SH-SY5Y (cell line): ENCODE results near the gene TIAM2.

ENCODE experiments used
- GATA2 ChIP-seq: IDR thresholded peaks from 2 replicates; pipeline ENCODE4 v1.6.1; 2011; ENCODE audit warnings: mild to moderate bottlenecking, low read depth, low read length
- GATA3 ChIP-seq: IDR thresholded peaks from 2 replicates; pipeline ENCODE4 v1.6.1; 2011; ENCODE audit warnings: low read depth, mild to moderate bottlenecking, low read length, moderate library complexity

The TIAM2 gene

DNA sequence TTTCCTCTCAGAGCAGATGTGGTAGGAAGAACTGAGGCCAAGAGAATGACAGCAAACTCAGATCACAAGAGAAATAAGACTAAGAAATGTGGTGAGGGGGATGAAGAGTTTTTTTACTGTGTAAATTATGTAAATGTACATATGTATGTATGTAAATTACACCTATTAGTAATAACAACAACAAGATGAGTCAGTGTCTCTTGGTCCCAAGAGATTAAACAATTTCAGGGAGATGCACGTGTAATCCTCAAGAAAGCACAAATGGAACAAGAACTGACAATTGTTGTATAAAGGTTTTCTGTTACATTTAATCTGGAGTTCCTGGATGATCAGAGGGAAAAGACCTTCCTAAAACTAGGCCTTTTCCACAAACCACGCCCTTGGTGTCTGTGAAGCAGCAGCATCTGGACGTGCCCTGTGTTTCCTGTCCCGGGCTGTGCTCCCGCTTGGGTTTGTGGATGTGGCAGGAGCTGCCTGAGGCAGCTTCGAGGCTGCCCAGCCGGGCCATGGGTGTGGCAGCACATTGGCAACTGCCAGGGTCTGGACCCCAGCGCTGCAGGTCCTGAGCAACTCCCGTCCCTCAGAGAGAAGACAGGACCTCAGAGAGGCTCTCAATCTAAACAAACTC, 269.7 kb downstream of the TIAM2 start:
- TF ChIP-seq GATA2 = no peak
- TF ChIP-seq GATA3 = no peak

DNA sequence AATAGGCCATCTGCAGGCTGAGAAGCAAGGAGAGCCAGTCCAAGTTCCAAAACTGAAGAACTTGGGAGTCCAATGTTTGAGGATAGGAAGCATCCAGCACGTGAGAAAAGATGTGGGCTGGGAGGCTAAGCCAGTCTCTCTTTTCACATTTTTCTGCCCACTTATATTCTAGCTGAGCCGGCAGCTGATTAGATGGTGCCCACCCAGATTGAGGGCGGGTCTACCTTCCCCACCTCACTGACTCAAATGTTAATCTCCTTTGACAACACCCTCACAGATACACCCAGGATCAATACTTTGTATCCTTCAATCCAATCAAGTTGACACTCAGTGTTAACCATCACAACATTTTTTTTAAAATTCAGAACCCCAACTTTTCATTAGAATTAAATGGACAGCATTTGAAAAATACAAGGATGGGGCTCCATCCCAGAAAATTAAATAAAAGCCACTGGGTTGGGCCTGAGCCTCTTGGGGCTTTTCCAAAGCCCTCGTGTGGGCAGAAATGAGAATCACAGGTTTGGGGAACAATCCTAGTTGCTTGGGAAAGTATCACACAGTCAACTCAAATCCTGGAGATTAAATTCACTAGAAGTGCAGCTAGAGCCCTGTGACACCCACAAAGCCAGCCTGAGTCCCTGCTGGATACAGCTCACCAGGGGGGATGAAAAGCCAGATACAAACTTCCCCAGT, 270.9 kb downstream of the TIAM2 start:
- no peak for TF ChIP-seq GATA2

DNA sequence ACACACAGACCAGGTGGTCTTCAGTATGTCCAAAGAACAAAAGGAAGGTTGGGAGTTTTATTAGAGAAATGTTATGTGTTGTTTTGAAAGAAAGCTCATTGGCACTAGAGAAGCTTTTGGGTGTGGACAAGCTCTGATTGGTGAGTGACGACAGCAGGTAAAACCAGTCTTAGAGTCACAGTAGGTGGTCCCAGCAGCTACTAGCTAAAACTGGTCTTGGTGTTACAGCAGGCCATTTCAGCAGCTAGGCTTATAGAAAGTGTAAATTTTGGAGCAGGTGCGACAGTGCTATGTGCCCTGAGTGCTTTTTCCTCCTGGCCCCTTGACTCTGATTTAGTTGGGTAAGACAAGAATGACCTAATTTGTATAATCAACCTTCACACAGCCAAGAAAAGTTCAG, 272.3 kb downstream of the TIAM2 start:
- TF ChIP-seq GATA2 (no peak), GATA3 (no peak)

DNA sequence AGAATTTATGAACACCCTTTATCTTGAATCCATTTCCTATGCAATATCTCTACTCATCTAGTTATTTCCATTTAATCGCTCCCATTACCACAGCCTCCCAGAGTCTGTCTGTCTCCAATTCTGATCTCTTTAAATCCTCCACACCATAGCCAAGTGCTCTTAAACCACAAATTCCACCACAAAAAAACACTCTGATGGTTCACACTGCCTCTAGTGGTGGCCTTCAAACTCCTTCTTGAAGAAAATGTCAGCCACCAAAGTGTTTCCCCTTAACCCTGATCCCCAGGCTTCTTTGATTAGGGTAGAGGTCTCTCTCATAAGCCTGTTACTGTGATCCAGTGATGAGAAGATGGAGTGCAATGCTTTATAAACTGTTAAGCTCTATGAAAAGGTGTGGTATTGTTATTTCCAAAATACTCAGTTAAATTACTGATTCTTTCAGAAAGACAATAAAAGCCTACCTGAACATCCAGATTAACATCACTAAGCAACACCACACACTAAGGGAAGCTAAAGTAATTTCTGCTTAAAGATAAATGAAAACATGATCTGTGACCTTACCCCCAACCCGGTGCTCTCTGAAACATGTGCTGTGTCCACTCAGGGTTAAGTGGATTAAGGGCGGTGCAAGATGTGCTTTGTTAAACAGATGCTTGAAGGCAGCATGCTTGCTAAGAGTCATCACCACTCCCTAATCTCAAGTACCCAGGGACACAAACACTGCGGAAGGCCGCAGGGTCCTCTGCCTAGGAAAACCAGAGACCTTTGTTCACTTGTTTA, 273.2 kb downstream of the TIAM2 start:
- TF ChIP-seq GATA2 = peak; percentile 38; the same call in 1 of the 2 replicates

DNA sequence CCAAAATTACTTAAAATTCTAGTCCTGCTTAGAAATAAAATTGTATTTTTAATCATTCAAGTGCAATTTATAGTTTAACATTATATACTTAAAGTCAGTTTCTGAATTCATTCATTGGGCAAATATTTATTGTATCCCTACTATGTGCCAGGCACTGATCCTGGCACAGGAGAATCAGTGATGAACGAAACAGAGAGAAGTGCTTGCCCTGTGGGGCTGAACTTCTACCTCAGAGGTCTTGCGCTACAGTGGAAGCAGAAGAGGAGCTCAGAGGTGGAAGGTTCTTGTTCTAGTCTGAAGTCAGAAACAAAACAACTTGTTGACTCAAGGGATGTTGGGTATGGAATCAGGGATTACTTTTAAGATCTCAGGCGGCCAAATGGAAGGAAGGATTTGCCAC, 274.6 kb downstream of the TIAM2 start:
- no peak for TF ChIP-seq GATA3
- no peak for TF ChIP-seq GATA2

DNA sequence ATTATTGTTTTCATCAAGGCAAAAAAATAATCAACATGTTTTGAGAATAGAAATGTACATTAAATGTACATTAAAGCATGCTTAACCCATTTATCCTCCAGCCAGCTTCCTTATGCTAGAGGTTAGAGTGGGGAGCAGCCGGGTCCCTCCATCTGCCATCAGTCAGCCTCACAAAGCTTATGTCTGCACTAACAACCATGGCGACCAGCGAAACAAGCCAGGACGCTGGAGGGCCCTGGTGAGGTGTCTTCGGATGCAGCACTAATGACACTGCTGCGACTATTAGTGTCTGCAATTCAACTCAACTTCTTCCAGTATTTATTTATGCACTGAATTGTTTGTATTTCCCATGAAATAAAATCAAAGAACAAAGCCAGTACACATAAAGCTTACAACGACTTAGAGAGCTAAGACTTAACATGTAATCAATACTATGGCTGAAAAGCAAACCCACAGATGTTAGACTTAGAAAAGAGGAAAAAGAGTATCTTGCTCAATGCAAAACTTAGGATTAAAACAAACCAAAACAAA, 275.5 kb downstream of the TIAM2 start:
- TF ChIP-seq GATA3 (no peak), GATA2 (no peak)

DNA sequence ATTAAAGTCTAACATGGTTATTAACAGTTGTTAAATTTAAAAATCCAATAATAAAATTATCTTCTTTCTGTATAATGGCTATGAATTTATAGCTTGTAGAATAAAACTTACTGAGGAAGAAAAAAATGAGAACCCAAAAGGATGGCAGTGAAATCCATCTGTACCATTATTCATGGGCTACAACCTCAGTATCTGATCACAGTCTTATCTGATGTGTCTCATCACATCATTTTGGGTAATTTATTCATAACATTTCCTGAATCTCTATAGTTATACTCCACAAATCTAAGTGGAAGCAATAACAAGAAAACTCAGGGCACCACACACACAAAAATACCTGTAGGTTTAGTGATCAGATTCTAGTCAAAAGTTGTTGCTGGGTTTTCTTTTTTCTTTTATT, 276.0 kb downstream of the TIAM2 start:
- TF ChIP-seq GATA2 (0 out of 2 replicates have a peak, but pooled peaks have one; percentile 22), GATA3 (peak; percentile 82)

DNA sequence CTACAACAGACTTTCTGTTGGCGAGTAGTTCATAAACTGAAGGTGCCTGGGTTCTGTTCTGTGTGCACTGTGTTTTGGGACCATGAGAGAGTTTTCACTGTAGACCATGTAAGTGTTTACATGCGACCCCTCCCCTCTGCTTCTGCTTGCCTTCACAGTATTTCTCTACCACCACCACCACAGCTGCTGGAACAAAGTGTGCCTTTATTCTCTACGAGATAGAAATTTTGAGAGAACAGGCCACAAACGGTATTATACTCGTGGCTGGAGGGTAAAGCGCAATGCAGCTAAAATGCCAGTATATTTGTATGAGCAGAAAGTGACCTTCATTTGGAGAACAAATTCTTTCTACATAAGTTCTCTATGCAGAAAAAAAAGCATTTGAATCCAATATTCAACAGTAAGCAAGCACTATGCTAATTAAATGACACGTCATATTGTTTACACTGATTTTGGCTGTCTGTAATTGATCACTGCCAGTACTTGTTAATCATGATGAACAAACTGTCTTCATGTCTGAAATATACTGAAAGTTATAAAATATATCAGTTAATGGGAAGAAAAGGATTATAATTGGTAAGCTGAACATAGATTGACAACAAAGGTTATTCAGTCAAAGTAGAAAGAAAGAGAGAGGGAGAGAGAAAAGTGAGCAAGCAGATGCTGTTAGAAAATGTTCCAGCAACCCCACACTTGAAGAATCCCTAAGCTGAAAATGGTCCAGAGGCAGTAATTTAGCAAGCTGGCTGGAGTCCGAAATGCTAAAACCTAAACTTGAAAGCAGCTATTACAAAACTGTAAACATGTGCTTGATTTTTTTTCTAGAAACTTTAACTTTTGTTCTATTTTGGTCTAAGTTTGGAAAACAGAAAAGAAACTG, 277.5 kb downstream of the TIAM2 start:
- TF ChIP-seq GATA3 = no peak
- no peak for TF ChIP-seq GATA2

DNA sequence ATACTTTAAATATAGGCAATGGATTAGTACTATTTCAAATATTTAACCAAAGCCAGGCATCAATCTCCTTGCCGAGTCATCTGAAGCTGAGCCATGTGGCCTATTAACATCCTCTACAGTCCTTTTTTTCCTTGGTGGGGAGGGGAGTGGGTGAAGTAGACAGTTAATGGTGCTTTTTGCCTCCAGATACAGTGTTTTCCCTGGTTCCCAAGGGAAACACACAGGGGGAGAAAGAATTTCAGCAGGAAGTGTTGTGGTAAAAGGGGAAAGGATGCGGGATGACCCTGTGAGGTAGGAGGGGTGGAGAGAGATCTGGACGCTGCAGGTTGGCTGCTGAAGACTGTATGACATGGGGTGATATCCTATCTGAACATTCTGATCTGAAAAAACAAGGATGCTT, 278.3 kb downstream of the TIAM2 start:
- TF ChIP-seq GATA2 = no peak
- TF ChIP-seq GATA3 = no peak

DNA sequence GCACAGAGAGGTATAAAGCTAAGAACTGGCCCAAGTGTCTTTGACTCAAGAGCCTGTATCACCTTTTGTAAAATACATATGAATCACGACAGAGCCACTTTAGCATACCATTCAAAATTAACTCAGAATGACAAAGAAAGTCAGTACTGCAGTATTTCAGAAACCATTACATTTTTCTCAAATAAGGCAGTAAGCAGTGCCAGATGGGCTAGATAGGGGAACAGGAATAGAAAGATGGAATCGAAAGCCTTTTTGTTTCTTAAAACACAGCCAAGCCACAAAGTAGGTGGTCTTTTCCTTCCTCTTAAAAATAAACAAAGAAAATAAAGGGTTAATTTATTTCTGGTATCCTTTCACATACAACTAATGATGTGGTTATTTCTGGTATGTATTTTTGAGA, 279.0 kb downstream of the TIAM2 start:
- no peak for TF ChIP-seq GATA3
- no peak for TF ChIP-seq GATA2

DNA sequence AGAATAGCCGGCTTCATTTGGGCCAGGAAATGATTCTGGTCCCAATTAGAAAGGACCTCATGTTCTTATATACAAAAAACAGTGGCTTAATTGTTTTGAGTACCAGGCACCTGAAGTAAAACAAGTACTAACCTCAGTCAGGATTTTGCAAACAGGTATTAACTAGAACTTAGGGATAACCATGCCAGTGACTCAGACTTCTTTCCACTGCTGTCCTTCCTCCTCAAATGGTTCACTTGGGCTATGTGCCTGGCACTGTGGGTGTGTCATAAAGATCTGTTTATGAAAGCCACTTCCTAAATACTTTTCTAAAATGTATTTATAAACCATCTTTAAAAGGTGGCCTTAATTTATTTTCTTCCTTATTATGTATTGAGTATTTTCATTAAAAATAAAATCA, 279.4 kb downstream of the TIAM2 start:
- no peak for TF ChIP-seq GATA2
- no peak for TF ChIP-seq GATA3

DNA sequence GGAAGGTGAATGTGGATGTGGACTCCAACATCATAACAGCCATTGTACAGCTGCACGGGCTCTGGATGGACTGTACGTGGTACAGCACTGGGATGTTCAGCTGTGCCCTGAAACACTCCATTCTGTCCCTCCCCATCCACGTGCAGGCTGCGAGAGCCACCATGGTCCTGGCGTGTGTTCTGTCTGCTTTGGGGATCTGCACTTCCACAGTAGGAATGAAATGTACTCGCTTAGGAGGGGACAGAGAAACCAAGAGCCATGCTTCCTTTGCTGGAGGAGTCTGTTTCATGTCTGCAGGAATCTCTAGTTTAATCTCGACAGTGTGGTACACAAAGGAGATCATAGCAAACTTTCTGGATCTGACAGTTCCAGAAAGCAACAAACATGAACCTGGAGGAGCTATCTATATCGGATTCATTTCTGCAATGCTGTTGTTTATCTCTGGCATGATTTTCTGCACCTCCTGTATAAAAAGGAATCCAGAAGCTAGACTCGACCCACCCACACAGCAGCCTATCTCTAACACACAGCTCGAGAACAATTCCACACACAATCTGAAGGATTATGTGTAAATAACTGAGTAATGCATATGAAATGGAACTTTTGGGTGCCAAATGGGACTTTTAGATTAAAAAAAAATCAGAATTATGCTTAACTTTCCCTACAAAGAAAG, 280.8 kb downstream of the TIAM2 start:
- TF ChIP-seq GATA2 (peak; percentile 92), GATA3 (peak; percentile 75)

DNA sequence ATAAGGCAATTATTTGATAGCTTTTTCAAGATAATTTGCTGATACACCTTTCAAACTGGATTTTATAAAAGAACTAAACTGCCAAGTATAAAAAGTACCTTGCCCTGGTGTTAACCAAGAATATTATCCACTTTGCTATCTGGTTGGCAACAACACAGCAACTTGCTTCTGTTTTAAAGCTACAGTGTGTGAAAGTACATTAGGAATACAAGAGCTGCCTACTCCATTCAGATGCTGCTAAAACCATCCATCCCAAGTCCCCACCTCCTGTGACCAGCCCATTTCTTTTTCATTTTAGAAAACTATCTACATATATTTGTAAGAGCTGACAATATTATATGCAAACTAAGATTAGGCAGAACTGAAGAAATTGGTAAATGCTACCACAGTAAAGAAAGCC, 281.5 kb downstream of the TIAM2 start:
- TF ChIP-seq GATA2 (no peak), GATA3 (no peak)

DNA sequence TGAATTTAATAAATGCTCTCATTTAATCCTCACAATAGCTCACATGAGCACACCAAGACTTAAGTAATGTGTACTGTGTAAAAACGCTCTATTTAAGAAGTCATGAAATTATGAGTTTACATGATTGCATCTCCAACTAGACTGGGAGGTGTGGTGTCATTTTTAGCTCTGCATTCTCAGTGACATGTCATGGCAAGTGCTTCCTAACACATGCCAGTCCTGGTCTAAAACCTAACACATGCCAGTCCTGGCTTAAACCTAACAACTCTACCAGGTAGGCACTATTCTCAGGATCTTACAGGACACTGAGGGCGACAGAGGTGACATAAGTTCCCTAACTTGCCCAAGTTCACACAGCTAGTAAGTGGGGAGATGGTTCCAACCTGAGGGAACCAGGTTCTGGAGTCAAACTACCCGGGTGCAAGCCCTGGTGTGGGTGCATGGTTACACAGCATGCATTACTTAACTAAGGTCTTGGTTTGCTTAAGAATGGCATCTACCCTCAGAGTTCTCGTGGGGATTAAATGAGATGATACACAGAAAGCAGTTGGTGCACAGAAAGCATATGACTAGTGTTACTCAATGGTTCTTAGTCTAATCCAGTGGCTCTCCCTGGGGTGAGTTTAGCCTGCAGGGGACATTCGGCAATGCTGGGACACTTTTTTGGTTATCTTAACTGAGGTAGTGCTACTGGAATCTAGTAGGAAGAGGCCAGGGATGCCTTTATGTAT, 283.4 kb downstream of the TIAM2 start:
- TF ChIP-seq GATA3 (no peak), GATA2 (no peak)

DNA sequence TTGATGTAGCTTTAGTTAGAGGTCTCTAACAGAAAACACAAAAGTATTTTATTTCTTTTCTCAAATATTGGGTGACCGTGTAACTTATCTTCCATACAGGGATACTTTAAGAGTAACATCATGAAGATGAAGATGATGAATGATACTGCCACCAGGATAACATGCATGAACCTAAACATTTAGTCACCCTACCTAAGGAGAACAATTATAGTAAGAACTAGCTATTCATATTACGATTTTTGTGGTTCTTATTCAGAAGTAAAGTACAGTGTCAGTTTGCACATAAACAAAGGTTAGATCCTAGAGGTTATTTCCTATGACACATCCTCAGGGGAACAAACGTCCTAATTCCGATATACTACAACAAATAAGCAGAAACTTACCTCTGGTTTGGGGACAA, 289.7 kb downstream of the TIAM2 start:
- TF ChIP-seq GATA2 (no peak), GATA3 (no peak)
